SU-DHL-6 (cell line): ENCODE results near the gene CFAP74.

Source experiments
- CTCF ChIP-seq: fragments of 200-600 bp; sonication (generic); IDR thresholded peaks from one replicate; pipeline ENCODE4 v1.5.1; 2017; ENCODE audit warnings: antibody characterized with exemption, mild to moderate bottlenecking, low read length, moderate library complexity; ENCODE audit not compliant: insufficient read depth, poor library complexity, severe bottlenecking
- EZH2phosphoT487 ChIP-seq: fragments of 200-600 bp; sonication (generic), shearing (Covaris generic); conservative IDR thresholded peaks from 2 replicates; pipeline ENCODE4 v1.6.1; 2018; ENCODE audit warnings: mild to moderate bottlenecking, antibody characterized with exemption, low read length, moderate library complexity, mixed read lengths

- no peak for TF ChIP-seq CTCF
- no peak for TF ChIP-seq EZH2phosphoT487
Measured at GRCh38 chr1:1915911-1916840, 87.4 kb downstream of the CFAP74 start.
